Fibroblast of pulmonary artery (primary cell): ENCODE results near the gene TSPAN7.

Experiments
- DNase-seq: peaks from one replicate; pipeline ENCODE4 v3.0.0-alpha.2; 2010; ENCODE audit warnings: low read depth
- H3K4me3 ChIP-seq: replicated peaks from 2 replicates; pipeline ENCODE4 v1.5.1; 2011; ENCODE audit warnings: low read depth, mild to moderate bottlenecking, control low read depth, low read length, moderate library complexity
- TF ChIP-seq, protein P1 (sequence below): IDR thresholded peaks from 2 replicates; pipeline ENCODE4 v1.5.1; 2011; ENCODE audit warnings: mild to moderate bottlenecking, control low read depth, low read length, inconsistent platforms; ENCODE audit errors: missing control alignments

TSPAN7 gene

DNA sequence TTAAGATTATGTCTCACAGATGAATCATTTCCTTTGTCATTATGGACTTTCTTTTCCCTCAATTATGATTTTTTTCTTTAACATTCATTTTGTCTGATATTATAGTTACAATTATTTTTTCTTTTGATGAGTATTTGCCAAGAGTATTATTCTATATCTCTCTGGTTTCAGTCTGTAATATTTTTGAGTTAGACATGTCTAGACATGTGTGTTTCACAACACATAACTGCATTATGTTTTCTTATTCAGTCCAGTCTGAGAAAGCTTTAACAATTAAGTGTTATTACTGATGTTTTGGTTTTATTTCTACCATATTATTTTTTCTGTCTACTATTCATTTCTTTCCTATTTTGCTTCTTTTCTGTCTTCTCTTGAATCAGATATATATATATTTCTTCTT, 131.6 kb downstream of the TSPAN7 start:
- H3K4me3 ChIP-seq, result no peak overlapping the region
- TF ChIP-seq, protein P1, sequence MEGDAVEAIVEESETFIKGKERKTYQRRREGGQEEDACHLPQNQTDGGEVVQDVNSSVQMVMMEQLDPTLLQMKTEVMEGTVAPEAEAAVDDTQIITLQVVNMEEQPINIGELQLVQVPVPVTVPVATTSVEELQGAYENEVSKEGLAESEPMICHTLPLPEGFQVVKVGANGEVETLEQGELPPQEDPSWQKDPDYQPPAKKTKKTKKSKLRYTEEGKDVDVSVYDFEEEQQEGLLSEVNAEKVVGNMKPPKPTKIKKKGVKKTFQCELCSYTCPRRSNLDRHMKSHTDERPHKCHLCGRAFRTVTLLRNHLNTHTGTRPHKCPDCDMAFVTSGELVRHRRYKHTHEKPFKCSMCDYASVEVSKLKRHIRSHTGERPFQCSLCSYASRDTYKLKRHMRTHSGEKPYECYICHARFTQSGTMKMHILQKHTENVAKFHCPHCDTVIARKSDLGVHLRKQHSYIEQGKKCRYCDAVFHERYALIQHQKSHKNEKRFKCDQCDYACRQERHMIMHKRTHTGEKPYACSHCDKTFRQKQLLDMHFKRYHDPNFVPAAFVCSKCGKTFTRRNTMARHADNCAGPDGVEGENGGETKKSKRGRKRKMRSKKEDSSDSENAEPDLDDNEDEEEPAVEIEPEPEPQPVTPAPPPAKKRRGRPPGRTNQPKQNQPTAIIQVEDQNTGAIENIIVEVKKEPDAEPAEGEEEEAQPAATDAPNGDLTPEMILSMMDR, result no peak
- DNase-seq, result no peak

DNA sequence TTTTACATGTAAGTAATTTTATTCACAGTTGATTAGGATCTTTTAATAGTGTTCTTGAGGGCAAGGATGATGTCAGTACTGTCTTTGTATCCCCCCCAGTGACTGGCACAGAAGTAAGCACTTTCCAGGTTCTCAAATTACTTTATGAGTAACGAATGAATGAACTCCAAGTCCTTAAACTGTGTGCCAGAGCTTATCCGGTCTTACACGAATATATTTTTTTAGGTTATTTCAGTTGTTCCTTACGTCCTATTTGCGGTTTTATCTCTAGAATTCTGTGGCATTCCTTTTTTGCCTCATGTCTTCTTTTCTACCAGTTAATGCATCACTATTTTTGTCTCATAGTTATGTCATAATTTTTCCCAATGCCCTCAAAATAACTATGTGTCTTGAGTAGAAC, 133.1 kb downstream of the TSPAN7 start:
- no peak overlapping the region for H3K4me3 ChIP-seq
- DNase-seq, result no peak
- TF ChIP-seq, protein P1, result no peak

DNA sequence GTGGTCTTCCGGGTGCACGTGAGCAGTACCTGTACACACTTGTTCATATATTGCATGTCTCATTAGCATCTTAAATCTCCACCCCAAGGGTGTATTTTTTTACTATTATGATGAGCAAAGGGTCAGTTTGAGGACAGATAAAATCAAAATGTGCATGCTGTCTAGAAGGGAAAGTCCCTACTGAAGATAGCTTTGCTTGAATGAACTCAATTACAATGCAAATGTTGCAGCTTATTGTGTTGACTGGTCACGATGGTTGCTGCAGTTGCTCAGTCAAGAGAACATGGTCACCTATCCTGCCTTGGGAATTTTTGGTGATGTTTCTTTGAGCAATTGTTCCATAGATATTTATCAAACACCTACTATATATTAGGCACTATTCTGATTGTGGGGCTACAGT, 136.1 kb downstream of the TSPAN7 start:
- TF ChIP-seq, protein P1, result no peak
- no peak for DNase-seq
- H3K4me3 ChIP-seq, result no peak overlapping the region

DNA sequence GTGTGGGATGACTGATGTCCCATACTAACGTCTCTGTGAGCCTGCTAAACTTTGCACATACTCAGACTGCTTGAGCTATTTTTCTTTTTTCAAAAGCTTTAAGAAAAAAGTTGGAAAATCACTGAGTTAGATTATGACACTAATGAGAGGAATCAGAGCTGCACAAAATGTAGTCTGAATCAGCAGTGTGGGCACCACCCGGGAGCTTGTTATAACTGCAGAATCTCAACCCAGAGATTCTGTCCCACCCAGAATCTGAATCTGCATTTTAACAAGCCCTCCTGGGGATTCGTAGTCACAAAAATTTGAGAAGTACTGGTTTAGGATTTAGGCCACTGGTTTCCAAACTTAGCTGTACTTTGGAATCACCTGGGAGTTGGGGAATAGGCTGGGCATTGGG, 137.8 kb downstream of the TSPAN7 start:
- H3K4me3 ChIP-seq, result no peak overlapping the region
- TF ChIP-seq, protein P1, result no peak
- DNase-seq, result no peak

DNA sequence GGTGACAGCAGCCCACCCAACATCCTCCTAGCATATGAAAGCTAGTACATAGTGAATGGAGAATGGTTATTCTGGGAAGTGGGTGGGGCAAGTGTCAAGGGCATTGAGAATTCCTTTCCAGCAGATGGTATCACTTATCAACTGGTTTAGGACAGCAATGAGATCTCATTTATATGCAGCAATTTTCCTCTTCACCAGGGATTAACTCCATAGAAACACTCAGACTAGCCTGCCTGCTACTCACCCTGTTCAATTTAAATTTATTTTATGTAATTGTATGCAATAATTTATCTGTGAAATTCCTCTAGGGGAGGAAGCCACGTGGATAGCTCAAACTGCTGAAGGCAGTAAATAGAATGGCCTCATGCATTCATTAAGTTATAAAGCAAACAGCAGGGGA, 138.4 kb downstream of the TSPAN7 start:
- TF ChIP-seq, protein P1, result no peak
- no peak for DNase-seq
- H3K4me3 ChIP-seq, result no peak overlapping the region

DNA sequence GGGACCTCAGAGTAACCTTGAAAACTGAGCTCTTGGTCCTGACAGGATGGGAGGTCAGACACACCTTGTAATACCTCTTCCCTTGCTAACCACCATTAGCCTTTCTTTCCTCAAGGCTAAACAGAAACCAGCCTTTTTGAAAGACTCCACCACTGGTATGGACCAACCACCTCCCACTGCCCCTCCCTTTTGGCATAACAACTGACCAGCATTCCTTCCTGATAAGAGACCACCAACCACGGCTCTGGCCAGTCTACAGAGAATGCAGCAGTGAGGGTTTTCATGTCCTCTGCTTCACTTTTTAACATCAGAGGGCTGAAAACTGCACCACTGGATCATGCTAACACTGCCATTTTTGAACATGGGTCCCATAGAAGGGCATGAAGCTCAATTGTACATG, 139.7 kb downstream of the TSPAN7 start:
- no peak for DNase-seq
- TF ChIP-seq, protein P1, result no peak
- H3K4me3 ChIP-seq, result no peak overlapping the region

DNA sequence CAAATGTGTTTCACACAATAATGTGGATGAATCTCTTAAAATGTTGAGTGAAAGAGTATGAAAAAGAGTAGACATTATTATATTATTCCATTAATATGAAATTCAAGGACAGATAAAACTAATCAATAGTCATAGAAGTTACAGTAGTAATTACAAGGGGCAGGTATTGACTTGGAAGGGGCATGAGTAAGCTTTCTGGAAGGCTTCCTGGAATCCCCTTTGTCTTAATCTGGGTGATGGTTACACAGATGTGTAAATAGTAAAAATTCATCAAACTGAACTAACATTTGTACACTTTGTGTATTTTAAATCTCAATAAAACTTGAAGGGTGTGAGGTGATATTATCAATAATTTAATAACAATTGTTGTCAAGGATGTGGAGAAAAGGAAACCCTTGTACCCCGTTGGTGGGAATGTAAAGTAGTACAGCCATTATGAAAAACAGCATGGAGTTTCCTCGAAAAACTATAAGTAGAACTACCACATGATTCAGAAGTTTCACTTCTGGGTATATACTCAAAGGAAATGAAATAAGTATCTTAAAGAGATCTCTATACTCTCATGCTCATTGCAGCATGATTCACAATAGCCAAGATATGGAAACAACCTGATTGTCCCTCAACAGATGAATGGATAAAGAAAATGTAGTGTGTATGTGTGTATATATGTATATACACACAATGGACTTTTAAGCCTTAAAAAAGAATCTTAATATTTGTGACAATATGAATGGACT, 143.0 kb downstream of the TSPAN7 start:
- no peak for DNase-seq
- TF ChIP-seq, protein P1, result no peak
- no peak overlapping the region for H3K4me3 ChIP-seq
